ENCODE data around the gene CREM.

CREM gene

DNA sequence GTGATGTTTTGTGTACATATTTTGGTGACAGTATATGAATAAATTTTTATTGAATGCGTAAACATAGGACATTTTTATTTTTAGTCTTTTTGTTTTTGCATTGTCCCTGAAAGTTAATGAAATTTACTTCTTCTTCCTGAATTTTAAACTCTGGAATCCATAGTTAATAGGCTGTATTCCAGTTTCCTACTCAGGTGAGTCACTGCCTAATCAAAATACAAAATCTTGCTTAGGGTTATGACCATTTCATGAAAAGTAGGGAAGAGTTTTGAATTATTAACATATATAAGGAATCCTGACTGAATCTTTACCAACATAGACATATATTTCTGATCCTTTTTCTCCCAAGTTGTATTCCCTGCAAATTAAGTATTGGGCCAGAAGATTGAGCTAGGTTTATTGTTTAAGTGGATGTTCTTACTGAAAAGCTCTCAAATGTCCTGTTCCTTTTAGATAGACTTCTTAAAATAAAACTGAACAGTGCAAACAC is 2.6 kb downstream of the CREM start:
- TF ChIP-seq, protein P1, sequence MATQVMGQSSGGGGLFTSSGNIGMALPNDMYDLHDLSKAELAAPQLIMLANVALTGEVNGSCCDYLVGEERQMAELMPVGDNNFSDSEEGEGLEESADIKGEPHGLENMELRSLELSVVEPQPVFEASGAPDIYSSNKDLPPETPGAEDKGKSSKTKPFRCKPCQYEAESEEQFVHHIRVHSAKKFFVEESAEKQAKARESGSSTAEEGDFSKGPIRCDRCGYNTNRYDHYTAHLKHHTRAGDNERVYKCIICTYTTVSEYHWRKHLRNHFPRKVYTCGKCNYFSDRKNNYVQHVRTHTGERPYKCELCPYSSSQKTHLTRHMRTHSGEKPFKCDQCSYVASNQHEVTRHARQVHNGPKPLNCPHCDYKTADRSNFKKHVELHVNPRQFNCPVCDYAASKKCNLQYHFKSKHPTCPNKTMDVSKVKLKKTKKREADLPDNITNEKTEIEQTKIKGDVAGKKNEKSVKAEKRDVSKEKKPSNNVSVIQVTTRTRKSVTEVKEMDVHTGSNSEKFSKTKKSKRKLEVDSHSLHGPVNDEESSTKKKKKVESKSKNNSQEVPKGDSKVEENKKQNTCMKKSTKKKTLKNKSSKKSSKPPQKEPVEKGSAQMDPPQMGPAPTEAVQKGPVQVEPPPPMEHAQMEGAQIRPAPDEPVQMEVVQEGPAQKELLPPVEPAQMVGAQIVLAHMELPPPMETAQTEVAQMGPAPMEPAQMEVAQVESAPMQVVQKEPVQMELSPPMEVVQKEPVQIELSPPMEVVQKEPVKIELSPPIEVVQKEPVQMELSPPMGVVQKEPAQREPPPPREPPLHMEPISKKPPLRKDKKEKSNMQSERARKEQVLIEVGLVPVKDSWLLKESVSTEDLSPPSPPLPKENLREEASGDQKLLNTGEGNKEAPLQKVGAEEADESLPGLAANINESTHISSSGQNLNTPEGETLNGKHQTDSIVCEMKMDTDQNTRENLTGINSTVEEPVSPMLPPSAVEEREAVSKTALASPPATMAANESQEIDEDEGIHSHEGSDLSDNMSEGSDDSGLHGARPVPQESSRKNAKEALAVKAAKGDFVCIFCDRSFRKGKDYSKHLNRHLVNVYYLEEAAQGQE (IDR thresholded peaks at IDR 0.05; ENCODE audit: insufficient replicate concordance, low read depth): no peak
- TF ChIP-seq CTCF (IDR thresholded peaks at IDR 0.05; ENCODE audit: insufficient read depth, low read length) (no peak), GABPA (IDR thresholded peaks at IDR 0.05; ENCODE audit: low read depth) (no peak), SPI1 (IDR thresholded peaks at IDR 0.05; ENCODE audit: borderline replicate concordance, low read depth) (no peak), POLR2AphosphoS5 (IDR thresholded peaks at IDR 0.05; ENCODE audit: low read depth) (no peak)
- DNase-seq (ENCODE audit: low read depth in 1 of 2, low spot score in 1 of 2): no peak
- no peaks in the 10 kb centered on the region for H3K27me3 ChIP-seq (ENCODE audit: insufficient read depth, poor library complexity, severe bottlenecking)
- no peak overlapping the region for H3K27ac ChIP-seq (replicated peaks)
- no peak overlapping the region for H3K4me3 ChIP-seq (replicated peaks; ENCODE audit: insufficient read depth, low read length)

GRCh38 chr10:35130663-35131062 is 4.0 kb downstream of the CREM start:
- H3K4me3 ChIP-seq (replicated peaks; ENCODE audit: insufficient read depth, low read length): no peak overlapping the region
- no peak for DNase-seq (ENCODE audit: low read depth in 1 of 2, low spot score in 1 of 2)
- no peak overlapping the region for H3K27ac ChIP-seq (replicated peaks)
- TF ChIP-seq SPI1 (IDR thresholded peaks at IDR 0.05; ENCODE audit: borderline replicate concordance, low read depth) (no peak), GABPA (IDR thresholded peaks at IDR 0.05; ENCODE audit: low read depth) (no peak), CTCF (IDR thresholded peaks at IDR 0.05; ENCODE audit: insufficient read depth, low read length) (no peak), POLR2AphosphoS5 (IDR thresholded peaks at IDR 0.05; ENCODE audit: low read depth) (no peak)
- TF ChIP-seq, protein P1 (IDR thresholded peaks at IDR 0.05; ENCODE audit: insufficient replicate concordance, low read depth): no peak
- H3K27me3 ChIP-seq (ENCODE audit: insufficient read depth, poor library complexity, severe bottlenecking): no peaks in the 10 kb centered on the region

DNA sequence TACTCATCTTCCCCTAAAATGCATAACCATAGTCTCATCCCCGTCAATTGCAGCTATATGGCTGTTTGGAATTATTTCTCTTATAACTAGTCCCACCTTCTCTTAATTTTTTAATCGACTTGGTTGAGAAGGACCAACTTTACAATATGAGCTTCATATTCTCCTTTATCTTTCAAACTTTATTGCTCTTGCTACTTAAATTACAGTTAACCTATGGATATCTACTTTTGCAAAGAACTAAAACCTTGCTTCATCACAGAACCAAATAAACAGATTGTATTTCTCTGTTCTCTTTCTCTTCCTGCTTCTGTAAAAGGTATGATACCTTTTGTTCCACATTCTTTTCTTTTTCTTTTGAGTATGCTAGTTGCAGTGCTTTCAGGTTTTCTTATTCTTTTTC is 6.1 kb downstream of the CREM start:
- Histone ChIP-seq H3K27me3 (ENCODE audit: insufficient read depth, poor library complexity, severe bottlenecking) (no peaks in the 10 kb centered on the region), H3K27ac (replicated peaks) (no peak overlapping the region; the same call in 1 of the 2 replicates), H3K4me3 (replicated peaks; ENCODE audit: insufficient read depth, low read length) (no peak overlapping the region)
- TF ChIP-seq GABPA (IDR thresholded peaks at IDR 0.05; ENCODE audit: low read depth): no peak
- TF ChIP-seq, protein P1 (IDR thresholded peaks at IDR 0.05; ENCODE audit: insufficient replicate concordance, low read depth): no peak
- no peak for TF ChIP-seq CTCF (IDR thresholded peaks at IDR 0.05; ENCODE audit: insufficient read depth, low read length)
- TF ChIP-seq POLR2AphosphoS5 (IDR thresholded peaks at IDR 0.05; ENCODE audit: low read depth): no peak
- TF ChIP-seq SPI1 (IDR thresholded peaks at IDR 0.05; ENCODE audit: borderline replicate concordance, low read depth): no peak
- no peak for DNase-seq (ENCODE audit: low read depth in 1 of 2, low spot score in 1 of 2)
